Fibroblast of lung (primary cell): ENCODE measurements around the gene MAP1LC3B. TPM values are rescaled to one million over a fixed set of nuclear protein-coding genes. Genes with fewer than 3 reads are reported as not detected.

Experiments
- DNase-seq, 2 donors: peaks; one replicate each; pipeline versions ENCODE4 v3.0.0 to v3.0.0-alpha.2; 2010; ENCODE audit warnings: low read depth in 2 of 2
- H2AFZ ChIP-seq: 2 replicates; pipeline ENCODE4 v1.5.1; 2012; ENCODE audit warnings: low read length, control low read depth, inconsistent platforms
- H3K27ac ChIP-seq: 2 replicates; pipeline ENCODE4 v1.5.1; 2011; ENCODE audit warnings: low read length, control low read depth; ENCODE audit not compliant: insufficient read depth
- H3K27me3 ChIP-seq: 2 replicates; pipeline ENCODE4 v1.5.1; 2011; ENCODE audit warnings: mild to moderate bottlenecking, low read length; ENCODE audit not compliant: control insufficient read depth, insufficient read depth
- H3K36me3 ChIP-seq: 2 replicates; pipeline ENCODE4 v1.5.1; 2011; ENCODE audit warnings: low read length; ENCODE audit not compliant: control insufficient read depth, insufficient read depth
- H3K4me1 ChIP-seq: 2 replicates; pipeline ENCODE4 v1.5.1; 2011; ENCODE audit warnings: low read length; ENCODE audit not compliant: control insufficient read depth, insufficient read depth; ENCODE audit errors: extremely low read depth
- H3K4me2 ChIP-seq: 2 replicates; pipeline ENCODE4 v1.5.1; 2011; ENCODE audit warnings: low read length, control low read depth; ENCODE audit not compliant: insufficient read depth; ENCODE audit errors: extremely low read depth
- H3K4me3 ChIP-seq, 4 experiments: fragments of 200-600 bp in 1 of 4; sonication (generic) in 1 of 4; replicated peaks in 1 of 4; 2 replicates each; pipeline ENCODE4 v1.5.1; 2011 to 2016; ENCODE audit warnings: low read length in 4 of 4, low read depth in 3 of 4, mild to moderate bottlenecking in 3 of 4, control low read depth in 2 of 4, inconsistent platforms in 1 of 4, mixed read lengths in 1 of 4; ENCODE audit not compliant: insufficient read depth in 1 of 4; ENCODE audit errors: control extremely low read depth in 1 of 4
- H3K79me2 ChIP-seq: 2 replicates; pipeline ENCODE4 v1.5.1; 2012; ENCODE audit warnings: mild to moderate bottlenecking, low read length, inconsistent platforms; ENCODE audit not compliant: control insufficient read depth, insufficient read depth
- H3K9ac ChIP-seq: 2 replicates; pipeline ENCODE4 v1.5.1; 2011; ENCODE audit warnings: mild to moderate bottlenecking, low read length, control low read depth; ENCODE audit not compliant: insufficient read depth
- H3K9me3 ChIP-seq: 2 replicates; pipeline ENCODE4 v1.5.1; 2012; ENCODE audit warnings: low read depth, low read length; ENCODE audit not compliant: control insufficient read depth, insufficient read depth
- H4K20me1 ChIP-seq: 2 replicates; pipeline ENCODE4 v1.5.1; 2011; ENCODE audit warnings: low read length; ENCODE audit not compliant: control insufficient read depth, insufficient read depth; ENCODE audit errors: extremely low read depth
- EZH2 ChIP-seq: IDR thresholded peaks from 2 replicates; pipeline ENCODE4 v1.5.1; 2012; ENCODE audit warnings: low read length, control low read depth, mild to moderate bottlenecking; ENCODE audit errors: missing control alignments
- polyA plus RNA-seq, 2 donors: library from polyadenylated mRNA; depleted of rRNA in 1 of 2; stranded (reverse) in 1 of 2; unstranded in 1 of 2; fragments of >200 nt; gene quantifications; 2 replicates each; pipeline ENCODE4 v1.2.1, GENCODE V29; 2011 to 2012; ENCODE audit warnings: missing spikeins in 1 of 2
- total RNA-seq: library from RNA; depleted of rRNA; stranded (reverse); fragments of >200 nt; gene quantifications from 2 replicates; pipeline ENCODE4 v1.2.1, GENCODE V29; 2014
- TF ChIP-seq, protein P1 (sequence below), 2 donors: IDR thresholded peaks in 1 of 2; conservative IDR thresholded peaks in 1 of 2; 1 replicate in 1 of 2; 2 replicates in 1 of 2; pipeline ENCODE4 v1.5.1; 2011 to 2012; ENCODE audit warnings: low read length in 2 of 2, control low read depth in 1 of 2, inconsistent platforms in 1 of 2, low read depth in 1 of 2, mild to moderate bottlenecking in 1 of 2

The MAP1LC3B gene
- total and polyA plus RNA-seq, 2 donors (not counting 1 experiment from before 2014, with no cell fraction given) = 41.1 to 67.6 TPM

- no peak overlapping the region for H3K9ac ChIP-seq
- peaks cover 3% of the 10 kb centered on the region for H4K20me1 ChIP-seq
Observed at GRCh38 chr16:87393680-87394055, 1.5 kb downstream of the MAP1LC3B start.

DNA sequence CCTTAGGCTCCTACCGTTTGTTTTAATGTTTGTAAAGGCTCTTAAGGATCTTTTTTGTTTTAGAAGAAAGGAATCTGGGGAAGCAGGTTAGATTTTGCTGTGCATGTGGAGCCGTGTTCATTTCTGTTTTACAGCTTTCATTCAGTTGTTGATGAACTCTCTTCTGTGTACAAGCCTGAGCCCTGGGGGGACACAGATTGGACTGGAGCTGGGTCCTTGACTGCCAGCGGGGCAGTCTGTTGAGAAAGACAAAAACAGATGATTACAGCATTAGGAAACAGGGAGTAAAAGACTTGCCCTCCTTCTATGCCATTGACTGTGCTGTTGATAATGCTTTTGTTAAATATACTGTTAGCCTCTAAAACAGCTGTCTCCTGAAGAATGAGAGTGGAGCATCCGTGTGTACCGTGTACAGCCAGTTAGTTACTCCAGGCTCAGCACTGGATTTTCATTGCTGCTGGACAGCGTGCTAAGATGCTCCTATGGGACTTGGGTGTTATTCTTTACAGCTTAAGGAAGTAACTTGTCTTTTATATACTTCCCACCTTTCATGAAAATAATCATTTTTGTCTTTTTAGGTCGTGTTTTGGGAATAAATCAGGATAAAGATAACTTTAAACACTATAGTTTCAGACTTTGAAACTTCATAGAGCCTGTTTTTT, 3.2 kb downstream of the MAP1LC3B start:
- Histone ChIP-seq H2AFZ (no peak overlapping the region), H3K9ac (no peak overlapping the region), H3K9me3 (no peaks in the 10 kb centered on the region), H3K27ac (no peak overlapping the region), H3K79me2 (peaks cover 58% of the 10 kb centered on the region), H3K4me2 (no peak overlapping the region), H3K4me3 (peak overlapping the region in 1 of 4 experiments; percentile 90), H3K4me1 (peaks cover 8% of the 10 kb centered on the region), H3K36me3 (peaks cover 6% of the 10 kb centered on the region), H3K27me3 (no peaks in the 10 kb centered on the region), H4K20me1 (peaks cover 3% of the 10 kb centered on the region)
- DNase-seq = no peak
- TF ChIP-seq, protein P1, sequence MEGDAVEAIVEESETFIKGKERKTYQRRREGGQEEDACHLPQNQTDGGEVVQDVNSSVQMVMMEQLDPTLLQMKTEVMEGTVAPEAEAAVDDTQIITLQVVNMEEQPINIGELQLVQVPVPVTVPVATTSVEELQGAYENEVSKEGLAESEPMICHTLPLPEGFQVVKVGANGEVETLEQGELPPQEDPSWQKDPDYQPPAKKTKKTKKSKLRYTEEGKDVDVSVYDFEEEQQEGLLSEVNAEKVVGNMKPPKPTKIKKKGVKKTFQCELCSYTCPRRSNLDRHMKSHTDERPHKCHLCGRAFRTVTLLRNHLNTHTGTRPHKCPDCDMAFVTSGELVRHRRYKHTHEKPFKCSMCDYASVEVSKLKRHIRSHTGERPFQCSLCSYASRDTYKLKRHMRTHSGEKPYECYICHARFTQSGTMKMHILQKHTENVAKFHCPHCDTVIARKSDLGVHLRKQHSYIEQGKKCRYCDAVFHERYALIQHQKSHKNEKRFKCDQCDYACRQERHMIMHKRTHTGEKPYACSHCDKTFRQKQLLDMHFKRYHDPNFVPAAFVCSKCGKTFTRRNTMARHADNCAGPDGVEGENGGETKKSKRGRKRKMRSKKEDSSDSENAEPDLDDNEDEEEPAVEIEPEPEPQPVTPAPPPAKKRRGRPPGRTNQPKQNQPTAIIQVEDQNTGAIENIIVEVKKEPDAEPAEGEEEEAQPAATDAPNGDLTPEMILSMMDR (conservative IDR thresholded peaks at IDR 0.05 in 1 of 2, IDR thresholded peaks at IDR 0.05 in 1 of 2; ENCODE audit: low read depth in 1 of 2, low read length in 2 of 2) = no peak
- no peak for TF ChIP-seq EZH2

More at GRCh38 chr16:87393680-87394055, 1.5 kb downstream of the MAP1LC3B start:
- peaks cover 53% of the 10 kb centered on the region for H3K79me2 ChIP-seq
- no peak overlapping the region for H3K27ac ChIP-seq
- peak overlapping the region; percentile 97 for H3K4me2 ChIP-seq
- H3K36me3 ChIP-seq = peaks cover under 1% of the 10 kb centered on the region
- no peak overlapping the region for H2AFZ ChIP-seq
- DNase-seq = no peak
- no peaks in the 10 kb centered on the region for H3K9me3 ChIP-seq
- TF ChIP-seq EZH2 = no peak
- TF ChIP-seq, protein P1 (conservative IDR thresholded peaks at IDR 0.05 in 1 of 2, IDR thresholded peaks at IDR 0.05 in 1 of 2; ENCODE audit: low read depth in 1 of 2, low read length in 2 of 2) = no peak
- peaks cover 8% of the 10 kb centered on the region for H3K4me1 ChIP-seq
- no peaks in the 10 kb centered on the region for H3K27me3 ChIP-seq
- peak overlapping the region; percentile 70 to 99 (median 92) for H3K4me3 ChIP-seq

DNA sequence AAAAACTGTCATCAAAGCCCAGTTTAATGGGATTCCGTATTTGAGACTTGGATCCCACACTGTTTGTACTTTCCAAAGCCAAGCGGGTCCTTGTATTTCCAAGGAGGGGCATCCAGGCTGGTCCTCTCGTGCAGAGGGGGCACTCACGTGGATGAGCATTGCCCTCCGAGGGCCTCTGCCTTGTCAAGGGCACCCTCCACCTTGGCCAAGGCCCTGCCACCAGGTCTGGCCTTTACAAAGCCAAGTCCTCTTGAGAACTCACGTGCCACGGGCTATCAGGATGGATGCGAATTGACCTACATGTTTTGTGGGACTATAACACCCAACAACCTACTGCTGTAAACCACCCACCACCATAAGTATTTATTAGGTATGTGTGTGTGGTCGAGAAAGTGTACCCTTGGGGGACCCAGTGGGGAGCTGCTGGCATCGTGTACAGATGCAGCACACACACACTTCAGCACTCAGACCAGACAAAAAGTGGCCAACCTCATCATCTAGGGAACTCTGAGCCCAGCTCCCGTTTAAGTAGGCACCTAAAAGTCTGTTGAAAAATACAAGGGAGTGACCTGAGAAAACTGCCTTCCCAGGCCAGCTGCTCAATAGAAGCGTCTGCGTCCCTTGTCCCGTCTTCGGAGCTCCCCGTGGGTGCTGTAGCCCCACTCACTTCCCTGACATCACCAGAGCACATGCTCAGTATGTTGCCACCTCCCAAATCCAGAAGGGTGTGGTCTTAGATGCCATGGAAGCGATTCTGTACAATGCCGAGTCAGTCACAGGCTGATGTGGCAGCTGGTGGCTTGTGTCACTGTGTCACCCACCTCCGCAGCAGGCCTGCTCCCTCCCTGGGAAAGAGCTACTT, 12.9 kb downstream of the MAP1LC3B start:
- H3K4me1 ChIP-seq = no peaks in the 10 kb centered on the region
- no peak overlapping the region for H3K9ac ChIP-seq
- no peaks in the 10 kb centered on the region for H3K27me3 ChIP-seq
- no peak overlapping the region for H3K4me3 ChIP-seq
- TF ChIP-seq, protein P1 (conservative IDR thresholded peaks at IDR 0.05 in 1 of 2, IDR thresholded peaks at IDR 0.05 in 1 of 2; ENCODE audit: low read depth in 1 of 2, low read length in 2 of 2) = no peak
- TF ChIP-seq EZH2 = no peak
- H3K9me3 ChIP-seq = no peaks in the 10 kb centered on the region
- no peak for DNase-seq
- no peak overlapping the region for H3K27ac ChIP-seq
- no peaks in the 10 kb centered on the region for H3K79me2 ChIP-seq
- no peaks in the 10 kb centered on the region for H4K20me1 ChIP-seq
- peaks cover 30% of the 10 kb centered on the region for H3K36me3 ChIP-seq
- H2AFZ ChIP-seq = no peak overlapping the region
- H3K4me2 ChIP-seq = no peak overlapping the region
